A204.1 (cell line): ENCODE data around the gene TMOD1.

Experiments used
- FAIRE-seq: peaks from 2 replicates; lab custom pipeline; 2012; peaks lifted over from hg19 to GRCh38; lab: Jason Lieb, UNC

Gene TMOD1

DNA sequence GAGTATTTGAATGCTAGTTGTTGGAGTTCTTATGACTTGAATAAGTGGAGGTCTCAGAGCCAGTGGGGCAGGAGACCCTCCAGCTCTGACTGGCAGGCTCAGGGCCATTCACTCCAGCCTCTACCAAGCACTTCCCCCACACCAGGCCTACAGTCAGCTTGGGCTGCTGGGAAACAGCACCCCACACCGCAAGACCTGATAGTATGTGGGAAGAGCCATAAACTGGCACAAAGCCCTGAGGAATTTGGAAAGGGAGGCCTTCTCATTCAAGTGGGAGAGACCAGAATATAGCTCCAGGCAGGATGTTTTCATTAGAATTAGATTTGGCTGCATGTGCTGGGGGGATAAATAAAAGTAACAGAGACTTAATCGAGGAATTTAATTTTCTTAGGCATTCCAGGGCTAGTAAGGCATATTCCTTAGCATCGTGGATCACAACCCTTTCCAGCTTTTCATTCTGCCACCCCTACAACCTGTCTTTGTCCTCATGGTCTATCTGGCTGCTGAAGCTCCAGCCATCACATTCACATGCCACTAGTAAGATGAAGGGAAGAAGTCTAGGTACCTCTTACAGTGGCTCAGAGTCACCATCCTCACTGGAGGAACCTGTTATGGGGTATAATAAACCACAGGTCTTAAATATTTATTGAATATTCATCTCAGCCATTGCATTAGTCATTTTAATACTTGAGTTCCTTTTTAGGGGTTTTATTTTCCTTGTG, 47.5 kb downstream of the TMOD1 start:
- no peak for FAIRE-seq

DNA sequence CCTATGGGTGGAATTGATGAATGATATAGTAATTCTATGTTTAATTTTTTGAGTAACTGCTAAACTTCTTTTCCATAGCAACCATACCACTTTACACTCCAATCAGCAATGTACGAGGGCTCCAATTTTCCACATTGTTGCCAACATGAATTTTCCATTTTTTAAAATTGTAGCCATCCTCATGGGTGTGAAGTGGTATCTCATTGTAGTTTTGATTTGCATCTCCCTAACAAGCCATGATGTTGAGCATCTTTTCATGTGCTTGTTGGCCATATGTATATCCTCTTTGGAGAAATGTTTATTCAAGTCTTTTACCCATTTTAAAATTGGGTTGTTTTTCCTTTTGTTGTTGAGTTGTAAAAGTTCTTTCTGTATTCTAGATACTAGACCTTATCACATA, 48.9 kb downstream of the TMOD1 start:
- no peak for FAIRE-seq

- FAIRE-seq: no peak
Measured at GRCh38 chr9:97551308-97551707, 49.8 kb downstream of the TMOD1 start.

- no peak for FAIRE-seq
Measured at GRCh38 chr9:97553141-97553540, 51.7 kb downstream of the TMOD1 start.

GRCh38 chr9:97553841-97554240, 52.4 kb downstream of the TMOD1 start:
- FAIRE-seq: no peak

- no peak for FAIRE-seq
Measured at GRCh38 chr9:97554566-97555075, 53.2 kb downstream of the TMOD1 start.

DNA sequence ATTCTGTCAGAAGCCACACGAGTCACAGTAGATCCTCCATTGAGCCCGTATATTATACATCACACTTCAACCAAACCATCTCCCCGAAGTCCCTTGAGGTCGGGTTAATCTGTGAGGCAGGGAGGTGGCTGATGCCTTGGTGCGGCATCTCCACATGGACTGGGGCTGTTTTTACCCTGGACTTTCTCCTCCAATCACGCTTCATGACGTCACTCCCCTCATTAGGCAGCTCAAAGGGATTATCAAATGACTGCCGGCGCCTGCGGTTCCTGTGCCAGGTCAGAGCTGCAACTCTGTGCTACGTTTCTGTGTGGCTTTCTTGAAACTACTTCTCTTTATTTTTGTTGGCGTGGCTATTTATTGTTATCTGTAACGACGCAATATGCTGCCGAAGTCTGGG, 53.7 kb downstream of the TMOD1 start:
- FAIRE-seq: no peak

DNA sequence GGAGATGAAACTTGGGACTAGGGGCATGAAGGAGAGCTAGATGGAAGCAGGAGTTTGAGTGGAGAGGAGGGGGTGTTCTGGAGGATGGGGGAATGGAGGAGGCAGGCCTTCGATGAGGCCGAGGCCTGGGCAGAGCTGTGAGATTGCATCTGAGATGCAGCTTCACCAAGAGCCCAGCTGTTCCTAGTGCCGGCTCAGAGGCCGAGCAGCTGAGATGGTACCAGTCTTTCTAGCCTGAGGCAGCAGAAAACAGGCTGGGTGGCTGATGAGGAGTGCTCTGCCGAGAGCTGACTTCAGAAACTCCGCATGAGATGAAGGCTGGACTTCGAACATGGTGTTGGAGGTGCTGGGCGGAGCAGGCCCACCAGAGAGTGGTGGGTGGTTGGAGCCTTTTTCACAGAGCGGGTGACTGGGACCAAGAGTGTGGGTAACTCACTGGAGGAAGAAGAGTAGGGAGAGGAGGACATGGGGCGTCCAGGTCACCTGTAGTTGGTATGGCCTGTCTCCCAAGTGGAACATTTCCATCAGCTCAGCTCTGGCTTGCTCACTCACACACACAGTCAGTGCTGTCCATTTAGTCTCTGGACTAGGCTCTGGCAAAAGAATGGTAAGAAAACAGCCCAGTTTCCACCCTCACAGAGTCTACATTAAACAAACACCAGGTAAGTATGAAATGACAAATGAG, 54.7 kb downstream of the TMOD1 start:
- no peak for FAIRE-seq

DNA sequence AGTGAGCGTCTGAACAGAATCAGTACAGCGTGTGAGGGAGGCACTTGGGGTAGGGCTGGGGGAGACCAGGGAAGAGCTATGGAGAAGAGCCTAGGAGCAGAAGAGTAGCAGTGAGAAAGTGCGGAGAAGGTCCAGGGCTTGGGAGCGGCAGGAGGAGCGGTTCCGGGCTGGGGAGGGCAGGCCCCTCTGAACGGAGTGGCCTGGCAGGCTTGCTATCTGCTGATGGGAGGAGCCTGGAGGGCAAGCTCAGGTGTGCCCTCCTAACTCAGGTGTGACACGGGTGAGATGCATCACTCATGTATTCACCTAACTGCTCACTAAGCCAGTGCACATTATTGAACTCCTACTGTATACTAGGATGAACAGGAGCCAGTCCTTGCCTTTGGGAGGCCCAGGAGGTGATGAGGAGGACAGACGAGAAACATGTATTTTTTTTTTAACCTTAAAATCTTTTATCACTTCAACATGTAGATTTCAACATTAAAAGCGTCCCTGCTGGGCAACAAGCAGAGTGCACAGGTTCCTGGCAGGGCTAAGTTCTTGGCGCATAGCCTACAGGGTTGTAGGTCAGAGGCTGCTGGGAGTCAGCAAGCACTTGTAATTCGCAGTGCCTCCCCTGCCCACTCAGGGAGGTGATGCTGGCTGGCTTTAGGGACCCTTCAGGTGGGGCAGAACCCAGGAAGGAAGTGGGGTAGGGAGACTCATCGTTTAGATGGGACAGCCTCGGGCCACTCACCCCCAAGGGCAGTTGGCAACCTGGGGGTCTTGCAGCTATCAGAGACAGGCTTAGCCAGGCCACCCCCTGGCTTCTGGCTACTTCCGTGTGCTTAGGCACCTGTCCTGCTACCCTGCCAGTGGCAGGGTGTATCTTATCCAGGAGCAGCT, 55.5 kb downstream of the TMOD1 start:
- no peak for FAIRE-seq

- FAIRE-seq: no peak
Measured at GRCh38 chr9:97557606-97558095, 56.2 kb downstream of the TMOD1 start.

DNA sequence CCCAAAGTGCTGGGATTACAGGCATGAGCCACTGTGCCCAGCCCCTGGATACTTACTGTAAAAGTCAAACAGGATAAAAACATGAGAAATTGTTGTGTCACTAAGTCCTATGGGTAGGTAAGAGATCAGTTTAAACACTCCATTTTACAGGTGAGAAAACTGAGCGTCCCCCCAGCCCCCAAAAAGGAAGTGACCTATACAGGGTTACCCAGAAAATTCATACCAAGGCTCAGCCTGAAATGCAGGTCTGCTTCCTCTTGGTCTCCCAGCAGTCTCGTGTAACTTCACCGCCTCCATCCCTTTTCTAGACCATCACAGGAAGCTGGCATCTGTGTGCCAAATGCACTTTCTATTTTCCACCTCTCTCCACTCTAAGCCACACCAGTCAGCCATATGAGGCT, 57.2 kb downstream of the TMOD1 start:
- no peak for FAIRE-seq

DNA sequence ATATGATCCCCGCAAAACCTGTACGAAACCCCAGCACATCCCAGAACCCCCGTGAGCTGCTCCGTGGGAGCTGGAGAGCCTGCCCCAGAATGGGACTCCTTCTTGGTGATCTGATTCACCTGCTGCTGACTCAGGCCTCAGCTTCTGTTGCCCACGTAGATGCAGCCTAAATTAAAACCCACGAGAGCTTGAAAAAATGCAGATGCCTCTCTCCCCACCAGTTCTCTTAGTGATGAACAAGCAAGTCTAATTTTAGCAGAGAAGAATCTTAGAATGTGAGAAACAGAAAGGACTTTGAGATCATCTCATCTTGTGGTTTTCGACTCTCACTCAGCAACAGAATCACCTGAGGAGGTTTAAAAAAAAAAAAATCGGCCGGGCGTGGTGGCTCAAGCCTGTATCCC, 57.6 kb downstream of the TMOD1 start:
- FAIRE-seq: no peak

DNA sequence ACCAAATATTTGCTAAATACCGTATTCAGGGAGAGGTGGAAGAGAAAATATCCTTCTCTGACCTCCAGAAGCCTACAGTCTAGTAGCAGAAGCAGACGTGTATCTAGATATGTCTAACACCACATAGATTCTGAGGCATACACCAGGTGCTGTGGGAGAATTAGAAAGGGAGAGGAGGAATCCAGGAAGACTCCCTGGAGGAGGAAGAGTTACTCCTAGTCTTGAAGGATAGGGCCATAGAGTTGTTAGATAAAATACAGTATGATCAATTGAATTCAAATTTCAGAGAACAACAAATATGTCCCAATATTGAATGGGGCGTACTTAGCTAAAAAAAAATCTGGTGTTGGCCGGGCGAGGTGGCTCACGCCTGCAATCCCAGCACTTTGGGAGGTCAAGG, 58.7 kb downstream of the TMOD1 start:
- FAIRE-seq: no peak

DNA sequence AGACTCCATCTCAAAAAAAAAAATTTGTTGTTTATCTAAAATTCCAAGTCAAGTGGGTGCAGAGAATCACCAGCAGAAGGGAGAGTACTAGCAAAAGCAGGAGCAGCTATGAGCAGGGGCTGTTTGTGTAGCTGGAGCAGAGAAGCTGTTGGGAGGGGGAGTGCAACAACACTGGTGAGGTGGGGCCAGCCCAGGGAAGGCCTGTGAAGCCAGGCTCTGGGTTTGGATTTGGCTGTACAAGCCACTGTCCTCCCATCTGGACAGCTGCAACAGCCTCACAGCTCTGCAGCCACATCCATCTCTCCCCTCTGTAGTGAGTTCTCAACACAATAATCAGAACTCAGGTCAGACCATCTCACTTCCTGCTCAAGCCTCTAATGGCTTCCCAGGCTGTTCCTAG, 59.4 kb downstream of the TMOD1 start:
- no peak for FAIRE-seq

DNA sequence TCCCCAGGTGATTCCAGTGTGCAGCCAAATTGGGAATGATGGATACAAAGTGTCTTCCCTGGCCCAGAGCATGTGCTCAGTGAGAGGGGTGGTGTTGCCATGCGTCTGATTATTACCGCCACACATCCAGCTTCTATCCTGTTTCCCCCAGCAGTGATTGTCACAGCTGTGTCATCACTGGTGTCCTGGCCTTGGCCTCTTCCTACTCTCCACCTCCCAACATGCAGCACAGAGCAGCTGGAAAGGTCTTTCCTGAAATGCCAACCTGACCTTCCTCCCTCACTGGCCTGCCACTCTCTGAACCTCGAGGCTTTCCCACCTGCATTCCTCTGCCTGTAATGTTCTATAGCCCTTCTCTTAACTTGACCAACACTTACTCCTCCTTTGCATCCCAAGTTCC, 60.0 kb downstream of the TMOD1 start:
- FAIRE-seq: no peak

- no peak for FAIRE-seq
Measured at GRCh38 chr9:97562542-97562941, 61.1 kb downstream of the TMOD1 start.

DNA sequence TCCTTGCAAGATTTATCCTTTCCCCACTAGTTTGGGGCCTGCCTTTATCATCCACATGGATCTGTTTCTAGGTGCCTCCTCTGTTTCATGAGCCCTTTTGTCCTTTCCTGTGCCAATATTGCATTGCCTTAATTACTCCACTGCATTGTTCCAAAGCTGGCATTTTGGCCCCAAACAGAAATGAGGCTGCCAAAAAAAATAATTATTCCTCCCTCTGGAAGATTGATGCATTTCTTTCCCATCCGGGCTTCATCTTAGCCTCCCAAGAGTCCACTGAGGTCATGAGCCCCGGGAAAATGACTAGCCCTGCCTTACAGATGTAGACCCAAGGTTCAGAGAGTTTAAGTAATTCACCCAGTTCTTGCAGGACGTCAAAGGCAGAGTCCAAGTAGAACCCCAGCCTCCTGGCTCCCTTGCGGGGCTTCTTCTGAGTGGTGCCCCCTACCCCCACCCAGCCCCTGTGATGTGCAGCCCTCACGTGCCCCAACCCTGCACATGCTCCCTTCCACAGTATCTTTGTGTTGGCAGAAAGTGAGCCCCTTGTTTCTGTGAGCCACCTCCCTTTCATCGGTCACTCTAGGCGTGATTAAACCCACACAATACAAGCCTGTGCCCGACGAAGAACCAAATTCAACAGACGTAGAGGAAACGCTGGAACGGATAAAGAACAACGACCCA, 62.1 kb downstream of the TMOD1 start:
- no peak for FAIRE-seq

GRCh38 chr9:97564291-97565175, 63.1 kb downstream of the TMOD1 start:
- FAIRE-seq: no peak

DNA sequence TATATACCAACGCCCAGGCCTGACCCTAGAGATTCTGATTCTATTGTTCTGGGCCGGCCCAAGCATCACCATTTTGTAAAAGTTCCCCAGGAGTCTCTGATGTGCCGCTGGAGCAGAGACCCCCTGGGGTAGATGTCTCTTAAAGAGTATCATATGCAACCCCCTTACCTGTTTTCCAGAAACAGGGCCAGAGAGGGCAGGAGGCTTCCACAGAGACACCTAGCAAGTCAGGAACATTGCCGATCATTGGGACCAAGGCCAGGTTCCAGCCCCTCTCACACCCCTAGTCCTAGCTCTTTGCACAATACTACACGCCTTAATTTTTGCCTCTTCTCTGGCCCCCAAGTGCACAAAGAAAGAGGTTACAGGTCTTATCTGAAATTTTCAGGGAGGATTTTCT, 63.8 kb downstream of the TMOD1 start:
- FAIRE-seq: no peak

- FAIRE-seq: no peak
Measured at GRCh38 chr9:97567182-97567893, 65.9 kb downstream of the TMOD1 start.

DNA sequence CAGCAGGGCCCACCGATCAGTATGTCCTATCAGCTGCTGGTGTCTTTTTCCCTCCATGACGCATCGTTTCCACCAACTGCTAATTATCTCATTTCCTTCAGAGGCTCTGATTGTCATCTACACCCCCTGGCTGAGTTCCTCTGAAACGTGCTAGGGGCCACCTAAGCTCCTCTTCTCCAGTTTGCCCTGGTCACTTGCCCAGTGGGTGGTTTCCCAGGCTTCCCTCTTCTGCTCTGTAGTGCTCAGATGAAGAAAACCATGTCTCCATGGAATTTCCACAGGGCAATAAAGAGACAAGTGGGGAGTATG, 66.4 kb downstream of the TMOD1 start:
- FAIRE-seq: no peak
